HL-60/S4 treated with retinoic acid at 250 ng/mL for 4 days and 3 days (cell line): ENCODE measurements around the gene SFT2D3.

Experiments
- in situ Hi-C: fragments of 300-500 bp; cut with MboI; formaldehyde crosslinking; loops from 2 replicates; pipeline ENCODE4 v1.7.0; 2022; ENCODE audit warnings: low sequenced_read_pairs

SFT2D3 gene

GRCh38 chr2:127681288-127681804 is 20.0 kb upstream of the SFT2D3 start:
- in situ Hi-C loops, result no loop called here

- in situ Hi-C loops, result no loop called here
These were observed 19.1 kb upstream of the SFT2D3 start for GRCh38 chr2:127681976-127682857.

- in situ Hi-C loops, result no loop called here
These were observed 18.2 kb upstream of the SFT2D3 start for GRCh38 chr2:127683056-127683455.

- in situ Hi-C loops, result no loop called here
These were observed 17.5 kb upstream of the SFT2D3 start for GRCh38 chr2:127683757-127684156.

GRCh38 chr2:127685410-127686080 is 15.8 kb upstream of the SFT2D3 start:
- in situ Hi-C loops, result no loop called here

GRCh38 chr2:127688405-127688804 is 12.9 kb upstream of the SFT2D3 start:
- in situ Hi-C loops, result no loop called here

- in situ Hi-C loops, result no loop called here
These were observed 10.6 kb upstream of the SFT2D3 start for GRCh38 chr2:127690696-127691095.

- in situ Hi-C loops, result no loop called here
These were observed 6.3 kb upstream of the SFT2D3 start for GRCh38 chr2:127694986-127695385.

- in situ Hi-C loops, result no loop called here
These were observed 5.5 kb upstream of the SFT2D3 start for GRCh38 chr2:127695491-127696472.

- in situ Hi-C loops, result no loop called here
These were observed 3.7 kb upstream of the SFT2D3 start for GRCh38 chr2:127697482-127698180.

GRCh38 chr2:127698553-127699355 is 2.5 kb upstream of the SFT2D3 start:
- in situ Hi-C loops, result no loop called here

GRCh38 chr2:127700527-127701192 is 637 bp upstream of the SFT2D3 start:
- in situ Hi-C loops, result no loop called here

- in situ Hi-C loops, result no loop called here
These were observed 526 bp downstream of the SFT2D3 start for GRCh38 chr2:127701651-127702394.

- in situ Hi-C loops, result no loop called here
These were observed 1.2 kb downstream of the SFT2D3 start for GRCh38 chr2:127702395-127703009.

GRCh38 chr2:127703282-127703681 is 2.0 kb downstream of the SFT2D3 start:
- in situ Hi-C loops, result no loop called here

GRCh38 chr2:127704641-127705390 is 3.5 kb downstream of the SFT2D3 start:
- in situ Hi-C loops, result no loop called here
